LoVo (cell line): Measurements from ENCODE around the gene TECRL.

Source experiments
- DNase-seq: peaks from one replicate; pipeline ENCODE4 v3.0.0-alpha.2; 2016; ENCODE audit warnings: low spot score

The TECRL gene

GRCh38 chr4:64409300-64409699 lies at the start of gene TECRL:
Gene TECRL (minus strand): TSS chr4:64409450. CDS start chr4:64409351, 99 bp downstream.
- no peak for DNase-seq

GRCh38 chr4:64432674-64433073 lies 23.4 kb upstream of the TECRL start:
- no peak for DNase-seq

- no peak for DNase-seq
Observed at GRCh38 chr4:64430933-64431332, 21.7 kb upstream of the TECRL start.

GRCh38 chr4:64417974-64418373 lies 8.7 kb upstream of the TECRL start:
- peak; percentile 8 for DNase-seq

GRCh38 chr4:64407000-64407399 lies 2.2 kb downstream of the TECRL start:
- DNase-seq: no peak

GRCh38 chr4:64405761-64406160 lies 3.5 kb downstream of the TECRL start:
- DNase-seq: no peak

GRCh38 chr4:64402684-64403083 lies 6.6 kb downstream of the TECRL start:
- DNase-seq: no peak

- DNase-seq: no peak
Observed at GRCh38 chr4:64399313-64400109, 9.7 kb downstream of the TECRL start.

- DNase-seq: no peak
Observed at GRCh38 chr4:64394469-64394868, 14.8 kb downstream of the TECRL start.

GRCh38 chr4:64388252-64388651 lies 21.0 kb downstream of the TECRL start:
- DNase-seq: no peak

GRCh38 chr4:64385220-64385619 lies 24.0 kb downstream of the TECRL start:
- DNase-seq: no peak

GRCh38 chr4:64384237-64385203 lies 24.7 kb downstream of the TECRL start:
- no peak for DNase-seq

- no peak for DNase-seq
Observed at GRCh38 chr4:64368741-64369140, 40.5 kb downstream of the TECRL start.

- DNase-seq: no peak
Observed at GRCh38 chr4:64361399-64361740, 47.9 kb downstream of the TECRL start.

- DNase-seq: no peak
Observed at GRCh38 chr4:64360664-64361398, 48.4 kb downstream of the TECRL start.

GRCh38 chr4:64359489-64359888 lies 49.8 kb downstream of the TECRL start:
- no peak for DNase-seq

GRCh38 chr4:64353904-64354303 lies 55.3 kb downstream of the TECRL start:
- no peak for DNase-seq

- DNase-seq: no peak
Observed at GRCh38 chr4:64341711-64342110, 67.5 kb downstream of the TECRL start.

- no peak for DNase-seq
Observed at GRCh38 chr4:64340218-64341110, 68.8 kb downstream of the TECRL start.

- DNase-seq: no peak
Observed at GRCh38 chr4:64334964-64335363, 74.3 kb downstream of the TECRL start.

GRCh38 chr4:64330143-64330542 lies 79.1 kb downstream of the TECRL start:
- DNase-seq: no peak
